Stimulated activated CD8-positive, alpha-beta memory T cell treated with anti-CD3 and anti-CD28 coated beads, Interleukin-4, amount 100 ng/mL, for 4 hours (primary cell): ENCODE data around the gene MTIF3.
A peak's percentile ranks its signal among the peaks of the same experiment; 100 is the strongest.

Source experiments
- DNase-seq, 2 donors: peaks; one replicate each; pipeline ENCODE4 v3.0.0-alpha.2; 2020; ENCODE audit warnings: low read depth in 2 of 2, low spot score in 1 of 2

Gene MTIF3

DNA sequence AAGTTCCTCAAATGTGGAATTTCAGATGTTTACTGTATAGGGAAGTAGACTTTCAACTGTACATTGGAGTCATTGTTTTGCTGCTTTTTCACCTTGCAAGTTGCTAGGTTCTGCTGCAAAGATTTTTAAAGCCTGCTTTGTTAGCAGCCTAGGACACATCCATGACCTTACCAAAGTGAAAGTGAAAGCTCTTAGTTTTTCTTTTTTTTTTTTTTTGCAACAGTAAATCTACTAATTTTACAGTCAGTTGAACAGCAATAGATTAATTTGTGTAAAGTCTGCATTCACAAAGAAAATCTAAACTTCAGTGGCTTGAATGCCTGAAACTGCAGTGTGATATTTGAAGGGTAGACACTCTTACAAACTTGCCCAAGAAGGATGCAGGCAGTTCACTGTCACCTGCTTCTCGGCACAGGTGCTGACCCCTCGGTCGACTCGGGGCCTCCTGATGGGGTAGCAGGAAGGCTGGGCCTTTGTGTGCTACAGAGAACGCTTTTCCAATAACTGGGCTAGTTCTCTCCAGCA is 5.0 kb upstream of the MTIF3 start:
- no peak for DNase-seq

DNA sequence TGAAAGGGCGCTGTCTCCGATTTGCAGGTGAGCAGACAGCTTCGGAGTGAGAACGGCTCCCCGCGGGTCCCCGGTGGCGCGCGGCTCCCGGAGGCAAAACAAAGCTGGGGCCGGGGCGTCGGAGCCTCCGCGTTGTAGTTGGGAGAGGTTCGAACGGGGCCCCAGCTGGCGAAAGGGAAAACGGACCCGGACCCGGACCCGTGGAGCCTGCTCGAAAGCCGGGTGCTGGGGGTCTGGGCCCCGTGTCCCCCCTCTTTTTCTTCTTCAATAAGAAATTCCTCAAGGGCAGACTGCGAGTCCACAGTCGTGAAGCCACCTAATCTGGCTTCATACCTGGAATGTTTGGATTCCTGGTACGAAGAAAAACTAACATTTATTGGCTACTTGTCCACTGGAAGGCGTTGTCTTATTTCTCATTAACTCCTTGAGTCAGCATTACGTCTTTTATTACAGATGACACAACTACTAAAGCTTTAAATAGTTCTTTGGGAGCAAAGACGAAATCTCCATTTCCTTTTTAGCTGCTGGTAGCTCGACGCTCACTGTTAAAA is 632 bp upstream of the MTIF3 start:
- no peak for DNase-seq

- no peak for DNase-seq
These were observed 1.2 kb downstream of the MTIF3 start for GRCh38 chr13:27449081-27449603.

DNA sequence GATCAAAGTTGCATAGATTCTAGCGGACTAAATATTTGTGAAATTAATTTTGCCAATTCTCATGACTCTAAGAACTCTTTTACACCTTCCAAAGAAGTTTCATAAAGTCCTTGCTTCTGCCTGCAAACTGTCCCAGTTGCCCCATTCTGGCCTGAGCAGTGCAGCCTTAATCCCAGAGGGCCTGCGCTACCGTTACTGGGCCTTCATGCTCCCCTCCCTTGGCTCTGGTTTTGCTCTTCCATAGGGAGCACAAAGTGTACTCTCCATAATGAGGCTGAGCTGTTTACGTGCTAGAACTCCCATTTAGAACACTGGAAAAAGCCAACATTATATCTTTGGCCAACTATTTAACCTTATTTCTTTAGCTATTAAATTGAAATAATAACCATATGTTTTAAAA is 2.1 kb downstream of the MTIF3 start:
- DNase-seq, result no peak

GRCh38 chr13:27446986-27447583 is 3.3 kb downstream of the MTIF3 start:
- DNase-seq, result no peak

DNA sequence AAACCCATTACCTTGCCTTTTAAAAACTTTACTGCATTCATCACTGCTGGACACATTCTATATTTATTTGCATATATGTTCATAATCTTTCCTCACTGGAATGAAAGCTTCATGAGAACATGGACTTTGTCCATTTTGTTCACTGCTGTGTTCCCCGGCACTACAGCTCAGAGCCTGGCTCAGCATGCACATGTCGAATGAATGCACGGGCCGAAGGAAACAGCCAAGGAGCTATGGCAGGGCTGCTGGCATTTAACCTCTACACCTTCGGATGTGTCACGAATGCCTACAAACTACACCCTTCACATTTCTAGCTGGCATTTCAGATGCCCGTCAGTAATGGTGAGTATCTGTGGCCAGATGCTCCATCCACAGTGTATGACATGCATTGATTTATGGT is 7.6 kb downstream of the MTIF3 start:
- no peak for DNase-seq

GRCh38 chr13:27442071-27442647 is 8.2 kb downstream of the MTIF3 start:
- no peak for DNase-seq

GRCh38 chr13:27440408-27440807 is 10.0 kb downstream of the MTIF3 start:
- DNase-seq, result no peak

GRCh38 chr13:27437126-27437525 is 13.2 kb downstream of the MTIF3 start:
- DNase-seq, result no peak

DNA sequence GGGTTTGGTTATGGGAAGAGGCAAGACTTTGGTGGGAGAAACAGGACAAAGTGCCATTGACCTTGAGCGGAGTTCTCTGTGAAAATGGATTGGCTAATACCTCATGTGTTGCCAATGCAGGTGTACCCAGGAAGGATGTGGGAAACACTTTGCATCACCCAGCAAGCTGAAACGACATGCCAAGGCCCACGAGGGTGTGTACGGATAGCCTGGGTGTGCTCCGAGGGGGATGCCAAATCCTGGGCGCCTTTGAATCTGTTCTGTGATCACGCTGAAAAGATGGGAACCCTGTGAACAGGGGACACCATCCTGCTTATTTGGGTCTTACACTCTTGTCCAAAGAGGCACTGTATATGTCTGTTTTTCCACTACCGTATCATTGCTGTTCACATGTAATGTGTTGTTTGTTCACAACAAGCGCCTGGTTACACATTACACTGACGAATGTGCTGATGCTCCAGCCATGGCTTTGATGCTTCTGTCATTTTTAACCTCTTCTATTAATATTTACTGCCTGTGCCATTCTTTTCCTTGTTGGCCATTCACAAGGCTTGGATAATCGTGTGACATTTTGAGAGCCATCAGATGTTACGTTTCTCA is 17.7 kb downstream of the MTIF3 start:
- no peak for DNase-seq

GRCh38 chr13:27432180-27432579 is 18.2 kb downstream of the MTIF3 start:
- DNase-seq, result no peak

GRCh38 chr13:27428160-27428559 is 22.2 kb downstream of the MTIF3 start:
- no peak for DNase-seq

DNA sequence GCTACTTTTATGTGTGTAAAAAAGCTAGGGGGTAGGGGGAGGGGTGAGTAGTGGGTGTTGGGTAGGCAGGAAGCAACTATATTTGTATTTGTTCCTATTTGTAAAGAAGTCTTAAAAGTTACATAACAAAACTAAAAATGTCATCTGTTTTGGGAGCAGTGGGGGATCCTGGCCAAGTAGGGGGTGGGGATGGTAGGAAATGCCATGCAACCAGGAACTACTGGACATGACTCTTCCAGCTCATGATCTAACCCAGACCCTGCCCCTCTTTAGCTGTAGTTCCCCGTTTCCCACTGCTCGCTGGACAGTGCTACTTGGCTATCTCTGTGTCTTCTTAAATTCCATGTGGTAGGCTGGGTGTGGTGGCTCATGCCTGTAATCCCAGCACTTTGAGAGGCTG is 22.7 kb downstream of the MTIF3 start:
- DNase-seq, result no peak

DNA sequence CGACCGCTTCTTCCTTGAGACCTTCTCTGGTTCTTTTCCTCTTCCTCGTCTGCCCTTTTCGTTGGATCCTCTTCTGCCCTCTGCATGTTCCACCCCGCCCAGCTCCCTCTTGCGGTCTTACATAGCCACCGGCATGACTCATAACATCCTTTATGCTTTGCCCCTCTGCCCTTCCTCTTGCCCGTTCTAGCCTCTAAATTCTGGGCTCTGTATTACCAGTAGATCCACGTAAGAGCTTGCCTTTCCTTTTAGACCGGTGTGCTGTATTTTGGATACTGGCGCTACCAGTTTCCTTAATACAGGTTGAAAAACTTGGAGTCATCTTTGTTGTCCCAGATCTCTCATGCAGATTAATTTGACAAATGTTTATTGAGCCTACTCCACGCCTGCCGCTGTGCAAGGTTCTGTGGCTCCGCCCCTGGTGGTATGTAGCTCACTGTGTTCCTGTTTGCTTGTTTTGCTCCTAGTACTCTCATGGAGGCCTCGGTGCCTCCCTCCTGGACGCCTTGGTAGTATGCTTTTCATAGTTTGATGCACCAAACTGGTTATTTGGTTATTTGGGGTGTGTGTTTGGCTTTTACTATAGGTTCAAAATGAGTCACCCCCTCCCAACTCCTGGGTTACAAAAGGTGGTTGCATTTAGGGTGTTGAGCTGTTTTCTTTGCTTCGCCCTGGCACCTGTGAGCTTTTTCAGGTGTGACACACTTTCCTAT is 24.3 kb downstream of the MTIF3 start:
- peak; percentile 44 to 65 for DNase-seq

DNA sequence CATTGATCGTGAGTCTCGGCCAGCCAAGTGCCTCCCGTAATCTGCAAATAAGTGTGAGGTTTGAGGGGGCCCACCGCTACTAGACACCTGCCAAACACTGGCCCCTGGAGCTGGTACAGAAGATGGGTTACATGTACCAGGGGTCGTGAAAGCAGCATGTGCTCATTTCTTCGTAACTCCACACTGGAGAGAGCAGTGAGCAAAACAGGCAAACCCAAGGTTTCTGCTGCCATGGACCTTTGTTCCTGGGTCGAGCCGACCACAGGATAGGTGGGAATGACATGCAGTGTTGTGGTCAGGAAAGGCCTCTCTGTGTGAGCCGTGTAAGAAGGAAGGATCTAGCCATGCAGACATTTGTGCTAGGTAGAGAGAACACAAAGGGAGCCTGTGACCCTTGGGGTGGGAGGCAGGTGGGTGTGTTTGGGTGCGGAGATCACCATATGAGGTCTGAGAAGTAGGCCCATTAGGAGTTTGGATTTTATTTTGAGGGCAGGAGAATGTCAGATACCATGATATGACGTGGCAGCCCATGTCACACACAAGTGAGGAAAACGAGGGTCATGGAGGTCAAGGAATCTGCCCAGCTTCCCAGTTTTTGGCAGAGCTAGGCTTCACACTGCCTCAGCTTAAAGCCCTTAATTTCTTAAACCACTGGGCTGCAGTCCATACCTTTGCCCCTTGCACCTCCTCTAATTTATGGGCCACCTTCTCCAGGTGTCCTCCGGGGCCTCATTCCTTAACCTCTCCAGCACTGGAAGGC is 25.0 kb downstream of the MTIF3 start:
- DNase-seq, result no peak

DNA sequence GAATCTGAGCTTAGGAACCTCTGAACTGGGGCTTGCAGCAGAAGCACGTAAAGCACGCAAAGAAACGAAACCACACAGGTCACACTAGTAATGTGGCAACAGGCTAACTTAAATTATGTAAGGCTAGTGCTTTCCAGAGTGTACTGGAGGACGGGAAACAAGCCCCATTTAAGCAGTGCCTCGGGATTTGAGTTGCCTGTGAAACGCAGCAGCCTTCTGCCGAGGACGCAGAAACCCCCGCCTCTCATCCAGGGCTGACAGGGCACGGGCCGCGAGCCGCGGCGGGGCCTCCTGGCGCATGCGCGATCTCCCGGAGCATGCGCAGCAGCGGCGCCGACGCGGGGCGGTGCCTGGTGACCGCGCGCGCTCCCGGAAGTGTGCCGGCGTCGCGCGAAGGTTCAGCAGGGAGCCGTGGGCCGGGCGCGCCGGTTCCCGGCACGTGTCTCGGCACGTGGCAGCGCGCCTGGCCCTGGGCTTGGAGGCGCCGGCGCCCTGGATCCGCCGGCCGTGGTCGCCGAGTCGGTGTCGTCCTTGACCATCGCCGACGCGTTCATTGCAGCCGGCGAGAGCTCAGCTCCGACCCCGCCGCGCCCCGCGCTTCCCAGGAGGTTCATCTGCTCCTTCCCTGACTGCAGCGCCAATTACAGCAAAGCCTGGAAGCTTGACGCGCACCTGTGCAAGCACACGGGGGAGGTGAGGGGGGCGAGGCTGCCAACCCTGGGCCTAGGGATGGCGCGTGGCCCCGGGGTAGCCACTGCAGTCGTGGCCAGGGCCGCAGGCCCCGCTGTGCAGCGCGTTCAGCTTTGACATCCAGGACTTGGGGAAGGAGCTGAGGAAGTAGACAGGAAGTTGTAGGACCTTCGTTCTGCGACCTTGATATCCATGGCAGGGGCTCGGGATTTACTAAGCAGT is 25.9 kb downstream of the MTIF3 start, which contains the start of gene GTF3A:
Gene GTF3A, plus strand, starts transcription at position 374 of the 912 bp plus-strand sequence.
- peak; percentile 64 to 68 for DNase-seq

GRCh38 chr13:27423333-27423732 is 27.0 kb downstream of the MTIF3 start:
- DNase-seq, result no peak

DNA sequence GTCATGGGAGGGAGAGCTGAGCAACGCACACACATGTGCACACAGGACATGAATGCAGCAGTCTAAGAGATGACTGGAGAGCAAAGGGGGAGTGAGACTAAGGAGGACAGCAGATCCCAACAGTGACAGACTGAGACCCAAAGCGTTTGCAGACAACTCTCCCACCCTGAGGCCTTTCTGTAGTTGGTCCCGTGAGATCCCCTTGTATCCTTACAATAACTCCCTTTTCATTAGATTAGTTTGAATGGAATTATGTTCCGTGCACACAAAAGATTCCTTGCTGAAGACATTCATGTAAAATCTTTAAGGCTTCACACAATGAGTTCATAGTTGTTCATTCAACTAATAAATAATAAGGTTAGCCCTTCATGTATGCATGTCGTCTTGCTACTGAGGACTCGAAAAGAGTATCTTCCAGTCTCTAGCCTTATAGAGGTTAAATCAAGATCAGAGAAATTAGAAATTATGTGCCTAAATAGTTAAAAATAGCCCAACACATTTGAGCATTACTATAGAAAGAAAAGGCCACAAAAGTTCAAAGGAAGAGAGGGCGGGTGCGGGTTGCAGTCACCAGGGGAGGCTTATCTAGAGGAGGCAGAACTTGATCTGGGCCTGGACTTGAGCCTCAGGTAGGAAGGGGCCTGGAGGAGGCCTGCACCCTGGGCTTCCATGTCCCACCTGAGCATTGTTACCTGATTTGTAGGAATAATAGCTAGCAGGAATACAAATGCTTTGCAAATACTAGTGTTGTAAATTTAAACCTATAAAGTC is 29.1 kb downstream of the MTIF3 start:
- DNase-seq, result no peak

DNA sequence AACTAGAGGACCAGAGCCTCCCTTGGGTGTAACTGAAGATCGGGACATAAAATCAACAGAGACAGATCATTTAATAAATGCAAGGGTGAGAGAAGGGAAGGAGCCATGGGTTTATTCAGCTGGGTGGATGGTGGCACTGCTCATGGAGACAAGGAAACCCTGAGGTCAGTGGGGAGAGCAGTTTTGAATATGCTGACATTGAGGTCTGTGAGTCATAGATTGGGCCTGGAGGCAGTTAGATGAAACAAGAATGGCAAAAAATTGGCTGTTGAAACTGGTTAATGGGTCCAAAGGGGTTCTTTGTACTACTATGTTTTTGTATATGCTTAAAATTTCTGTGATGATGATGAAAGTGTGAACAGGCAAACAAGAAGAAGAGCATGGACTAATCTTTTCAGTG is 31.0 kb downstream of the MTIF3 start:
- DNase-seq, result no peak
